ENCODE data around the gene NRL. TPM values are rescaled to one million over a fixed set of nuclear protein-coding genes. Genes with fewer than 3 reads are reported as not detected.
A peak's percentile ranks its signal among the peaks of the same experiment; 100 is the strongest.

Gene NRL
- total and polyA plus RNA-seq, 10 of the 15 experiments (the other 5 are each of a cell fraction or from before 2014, with no cell fraction given) = 0.11 to 4.4 (median 2.2) TPM

DNA sequence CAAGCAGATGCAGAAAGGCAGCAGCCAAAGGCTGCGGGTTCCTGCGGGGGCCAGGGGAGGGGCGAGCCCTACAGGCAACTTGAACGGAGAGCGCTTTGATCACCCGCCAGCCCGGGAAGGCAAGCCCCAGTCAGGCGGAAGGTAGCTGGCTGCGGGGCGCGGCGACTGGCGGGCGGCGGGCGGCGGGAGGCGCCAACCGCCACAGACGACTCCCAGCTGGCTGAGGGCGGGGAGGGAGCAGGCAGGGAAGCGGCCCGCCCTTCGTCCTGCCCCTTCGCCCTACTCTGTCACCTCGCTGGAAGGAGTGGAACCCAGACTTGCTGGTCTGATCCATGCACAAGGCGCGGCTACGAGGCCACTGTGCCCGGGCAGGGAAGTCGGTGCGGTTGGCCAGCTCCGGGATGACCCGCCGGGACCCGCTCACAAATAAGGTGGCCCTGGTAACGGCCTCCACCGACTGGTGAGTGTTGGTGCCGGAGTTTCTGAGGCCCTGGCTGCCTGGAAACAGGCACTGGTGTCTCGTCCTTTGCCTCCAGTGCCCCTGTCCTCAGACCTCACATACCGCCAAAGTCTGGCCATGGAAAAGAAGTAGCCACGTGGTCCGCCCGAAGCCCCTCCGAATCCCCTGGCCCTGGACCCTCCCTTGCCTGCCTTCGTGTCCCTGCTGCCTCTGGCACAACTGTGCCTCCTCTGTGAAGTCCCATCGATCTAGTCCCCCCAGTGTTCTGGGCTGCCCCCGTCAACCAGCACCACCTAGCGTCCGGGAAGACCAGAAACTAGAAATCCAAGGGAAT, 78.4 kb downstream of the NRL start (continued):
- TF ChIP-seq MYC (IDR thresholded peaks at IDR 0.05; ENCODE audit: insufficient read depth, insufficient read length, insufficient replicate concordance, low read length, severe bottlenecking) = no peak
- TF ChIP-seq, protein P1, sequence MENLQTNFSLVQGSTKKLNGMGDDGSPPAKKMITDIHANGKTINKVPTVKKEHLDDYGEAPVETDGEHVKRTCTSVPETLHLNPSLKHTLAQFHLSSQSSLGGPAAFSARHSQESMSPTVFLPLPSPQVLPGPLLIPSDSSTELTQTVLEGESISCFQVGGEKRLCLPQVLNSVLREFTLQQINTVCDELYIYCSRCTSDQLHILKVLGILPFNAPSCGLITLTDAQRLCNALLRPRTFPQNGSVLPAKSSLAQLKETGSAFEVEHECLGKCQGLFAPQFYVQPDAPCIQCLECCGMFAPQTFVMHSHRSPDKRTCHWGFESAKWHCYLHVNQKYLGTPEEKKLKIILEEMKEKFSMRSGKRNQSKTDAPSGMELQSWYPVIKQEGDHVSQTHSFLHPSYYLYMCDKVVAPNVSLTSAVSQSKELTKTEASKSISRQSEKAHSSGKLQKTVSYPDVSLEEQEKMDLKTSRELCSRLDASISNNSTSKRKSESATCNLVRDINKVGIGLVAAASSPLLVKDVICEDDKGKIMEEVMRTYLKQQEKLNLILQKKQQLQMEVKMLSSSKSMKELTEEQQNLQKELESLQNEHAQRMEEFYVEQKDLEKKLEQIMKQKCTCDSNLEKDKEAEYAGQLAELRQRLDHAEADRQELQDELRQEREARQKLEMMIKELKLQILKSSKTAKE (IDR thresholded peaks at IDR 0.05; ENCODE audit: low read depth, poor library complexity, severe bottlenecking) = no peak
- no peak for TF ChIP-seq ZNF622 (IDR thresholded peaks at IDR 0.05)
- no peak for TF ChIP-seq NFYB (IDR thresholded peaks at IDR 0.05; ENCODE audit: insufficient read depth, low read depth, low read length)
- no peak for TF ChIP-seq SIN3A (IDR thresholded peaks at IDR 0.05; ENCODE audit: low read depth, low read length)
- TF ChIP-seq, protein P2, sequence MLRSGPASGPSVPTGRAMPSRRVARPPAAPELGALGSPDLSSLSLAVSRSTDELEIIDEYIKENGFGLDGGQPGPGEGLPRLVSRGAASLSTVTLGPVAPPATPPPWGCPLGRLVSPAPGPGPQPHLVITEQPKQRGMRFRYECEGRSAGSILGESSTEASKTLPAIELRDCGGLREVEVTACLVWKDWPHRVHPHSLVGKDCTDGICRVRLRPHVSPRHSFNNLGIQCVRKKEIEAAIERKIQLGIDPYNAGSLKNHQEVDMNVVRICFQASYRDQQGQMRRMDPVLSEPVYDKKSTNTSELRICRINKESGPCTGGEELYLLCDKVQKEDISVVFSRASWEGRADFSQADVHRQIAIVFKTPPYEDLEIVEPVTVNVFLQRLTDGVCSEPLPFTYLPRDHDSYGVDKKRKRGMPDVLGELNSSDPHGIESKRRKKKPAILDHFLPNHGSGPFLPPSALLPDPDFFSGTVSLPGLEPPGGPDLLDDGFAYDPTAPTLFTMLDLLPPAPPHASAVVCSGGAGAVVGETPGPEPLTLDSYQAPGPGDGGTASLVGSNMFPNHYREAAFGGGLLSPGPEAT (IDR thresholded peaks at IDR 0.05; ENCODE audit: low read depth) = peak; percentile 61; the same call in 1 of the 2 replicates
- TF ChIP-seq, protein P3, sequence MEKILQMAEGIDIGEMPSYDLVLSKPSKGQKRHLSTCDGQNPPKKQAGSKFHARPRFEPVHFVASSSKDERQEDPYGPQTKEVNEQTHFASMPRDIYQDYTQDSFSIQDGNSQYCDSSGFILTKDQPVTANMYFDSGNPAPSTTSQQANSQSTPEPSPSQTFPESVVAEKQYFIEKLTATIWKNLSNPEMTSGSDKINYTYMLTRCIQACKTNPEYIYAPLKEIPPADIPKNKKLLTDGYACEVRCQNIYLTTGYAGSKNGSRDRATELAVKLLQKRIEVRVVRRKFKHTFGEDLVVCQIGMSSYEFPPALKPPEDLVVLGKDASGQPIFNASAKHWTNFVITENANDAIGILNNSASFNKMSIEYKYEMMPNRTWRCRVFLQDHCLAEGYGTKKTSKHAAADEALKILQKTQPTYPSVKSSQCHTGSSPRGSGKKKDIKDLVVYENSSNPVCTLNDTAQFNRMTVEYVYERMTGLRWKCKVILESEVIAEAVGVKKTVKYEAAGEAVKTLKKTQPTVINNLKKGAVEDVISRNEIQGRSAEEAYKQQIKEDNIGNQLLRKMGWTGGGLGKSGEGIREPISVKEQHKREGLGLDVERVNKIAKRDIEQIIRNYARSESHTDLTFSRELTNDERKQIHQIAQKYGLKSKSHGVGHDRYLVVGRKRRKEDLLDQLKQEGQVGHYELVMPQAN (conservative IDR thresholded peaks at IDR 0.05) = no peak
- TF ChIP-seq IKZF1 (conservative IDR thresholded peaks at IDR 0.05) = peak; percentile 47
- TF ChIP-seq, protein P4, sequence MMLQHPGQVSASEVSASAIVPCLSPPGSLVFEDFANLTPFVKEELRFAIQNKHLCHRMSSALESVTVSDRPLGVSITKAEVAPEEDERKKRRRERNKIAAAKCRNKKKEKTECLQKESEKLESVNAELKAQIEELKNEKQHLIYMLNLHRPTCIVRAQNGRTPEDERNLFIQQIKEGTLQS (IDR thresholded peaks at IDR 0.05; ENCODE audit: borderline replicate concordance, extremely low read depth, low read depth, low read length) = no peak
- TF ChIP-seq SRF (IDR thresholded peaks at IDR 0.05; ENCODE audit: low read depth in 2 of 2, low read length in 2 of 2) = no peak
- TF ChIP-seq RAD21 (IDR thresholded peaks at IDR 0.05; ENCODE audit: insufficient read depth, low read depth, low read length) = peak; percentile 69
- no peak for TF ChIP-seq ZZZ3 (IDR thresholded peaks at IDR 0.05; ENCODE audit: control insufficient read depth, insufficient read length, low read depth)
- TF ChIP-seq SMARCA5 (IDR thresholded peaks at IDR 0.05) = peak; percentile 71; the same call in 1 of the 2 replicates
- TF ChIP-seq, protein P5, sequence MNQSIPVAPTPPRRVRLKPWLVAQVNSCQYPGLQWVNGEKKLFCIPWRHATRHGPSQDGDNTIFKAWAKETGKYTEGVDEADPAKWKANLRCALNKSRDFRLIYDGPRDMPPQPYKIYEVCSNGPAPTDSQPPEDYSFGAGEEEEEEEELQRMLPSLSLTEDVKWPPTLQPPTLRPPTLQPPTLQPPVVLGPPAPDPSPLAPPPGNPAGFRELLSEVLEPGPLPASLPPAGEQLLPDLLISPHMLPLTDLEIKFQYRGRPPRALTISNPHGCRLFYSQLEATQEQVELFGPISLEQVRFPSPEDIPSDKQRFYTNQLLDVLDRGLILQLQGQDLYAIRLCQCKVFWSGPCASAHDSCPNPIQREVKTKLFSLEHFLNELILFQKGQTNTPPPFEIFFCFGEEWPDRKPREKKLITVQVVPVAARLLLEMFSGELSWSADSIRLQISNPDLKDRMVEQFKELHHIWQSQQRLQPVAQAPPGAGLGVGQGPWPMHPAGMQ (IDR thresholded peaks at IDR 0.05; ENCODE audit: borderline replicate concordance) = 0 out of 2 replicates have a peak, but pooled peaks have one; percentile 36
- TF ChIP-seq, protein P6, sequence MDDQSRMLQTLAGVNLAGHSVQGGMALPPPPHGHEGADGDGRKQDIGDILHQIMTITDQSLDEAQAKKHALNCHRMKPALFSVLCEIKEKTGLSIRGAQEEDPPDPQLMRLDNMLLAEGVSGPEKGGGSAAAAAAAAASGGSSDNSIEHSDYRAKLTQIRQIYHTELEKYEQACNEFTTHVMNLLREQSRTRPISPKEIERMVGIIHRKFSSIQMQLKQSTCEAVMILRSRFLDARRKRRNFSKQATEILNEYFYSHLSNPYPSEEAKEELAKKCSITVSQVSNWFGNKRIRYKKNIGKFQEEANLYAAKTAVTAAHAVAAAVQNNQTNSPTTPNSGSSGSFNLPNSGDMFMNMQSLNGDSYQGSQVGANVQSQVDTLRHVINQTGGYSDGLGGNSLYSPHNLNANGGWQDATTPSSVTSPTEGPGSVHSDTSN (IDR thresholded peaks at IDR 0.05; ENCODE audit: insufficient replicate concordance, low read depth, low read length) = no peak
- no peak for TF ChIP-seq GATAD2B (conservative IDR thresholded peaks at IDR 0.05; ENCODE audit: low read depth)
- TF ChIP-seq POLR2A (IDR thresholded peaks at IDR 0.05; ENCODE audit: low read depth, low read length) = peak; percentile 73

All from GM12878 (cell line).